T-helper 17 cell (primary cell): ENCODE results near the gene FBXL20. TPM values are rescaled to one million over a fixed set of nuclear protein-coding genes. Genes with fewer than 3 reads are reported as not detected.
"Not testable (repeated sequence)": the region's sequence is repeated elsewhere in the genome, so short reads cannot be mapped to it uniquely, and the experiment has no call there.

Source experiments
- ATAC-seq: fragments of 150-1000 bp; cut with Tn5 transposase; 2 replicates; pipeline ENCODE4 v1.10.0; 2021; ENCODE audit warnings: mild to moderate bottlenecking, moderate library complexity
- DNase-seq, 3 donors: peaks; one replicate each; pipeline versions ENCODE4 v3.0.0 to v3.0.0-alpha.2; 2020 to 2021
- H3K9me3 ChIP-seq: one replicate; pipeline ENCODE4 v1.7.0; 2013; ENCODE audit warnings: low read length, mild to moderate bottlenecking; ENCODE audit not compliant: control insufficient read depth, poor library complexity, severe bottlenecking
- H3K27ac Mint-ChIP-seq: one replicate; pipeline ENCODE4 v1.8.0; 2022; ENCODE audit warnings: mild to moderate bottlenecking, moderate library complexity, mixed read lengths
- H3K27me3 Mint-ChIP-seq: one replicate; pipeline ENCODE4 v1.8.0; 2022; ENCODE audit warnings: mixed read lengths
- H3K36me3 Mint-ChIP-seq: one replicate; pipeline ENCODE4 v1.8.0; 2022; ENCODE audit warnings: low read depth, mixed read lengths
- H3K4me1 Mint-ChIP-seq: one replicate; pipeline ENCODE4 v1.8.0; 2022; ENCODE audit warnings: mild to moderate bottlenecking, mixed read lengths
- H3K4me3 Mint-ChIP-seq: one replicate; pipeline ENCODE4 v1.8.0; 2022; ENCODE audit warnings: mild to moderate bottlenecking, moderate library complexity, mixed read lengths
- total RNA-seq, 4 donors: library from RNA in 2 of 4; stranded (reverse) in 2 of 4; gene quantifications; one replicate each; pipeline ENCODE4 v1.2.3 and lab custom pipeline; 2022 to 2026

The FBXL20 gene
- total RNA-seq, 2 donors from 2014 or later, result 23.4 to 30.4 TPM

DNA sequence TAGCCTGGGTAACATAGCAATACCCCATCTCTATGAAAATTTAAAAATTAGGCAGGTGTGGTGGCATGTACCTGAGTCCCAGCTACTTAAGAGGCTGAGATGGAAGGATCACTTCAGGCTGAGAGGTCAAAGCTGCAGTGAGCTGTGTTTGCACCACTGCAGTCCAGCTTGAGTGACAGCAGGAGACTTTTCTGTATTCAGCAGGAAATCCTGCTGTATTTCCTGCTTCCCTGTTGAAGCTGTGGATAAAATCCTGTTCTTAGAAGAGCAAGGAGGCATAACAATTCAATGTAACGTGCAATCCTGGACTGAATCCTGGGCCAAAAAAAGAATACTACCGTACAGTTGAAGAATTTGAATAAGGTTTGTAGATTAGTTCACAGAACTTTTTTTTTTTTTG is 62.2 kb downstream of the FBXL20 start:
- peaks cover 3% of the 10 kb centered on the region for H3K36me3 Mint-ChIP-seq
- H3K9me3 ChIP-seq, result no peaks in the 10 kb centered on the region
- H3K4me1 Mint-ChIP-seq, result peaks cover 3% of the 10 kb centered on the region
- H3K27ac Mint-ChIP-seq, result no peak overlapping the region
- no peak for DNase-seq
- ATAC-seq, result no peak
- no peaks in the 10 kb centered on the region for H3K27me3 Mint-ChIP-seq
- no peak overlapping the region for H3K4me3 Mint-ChIP-seq

DNA sequence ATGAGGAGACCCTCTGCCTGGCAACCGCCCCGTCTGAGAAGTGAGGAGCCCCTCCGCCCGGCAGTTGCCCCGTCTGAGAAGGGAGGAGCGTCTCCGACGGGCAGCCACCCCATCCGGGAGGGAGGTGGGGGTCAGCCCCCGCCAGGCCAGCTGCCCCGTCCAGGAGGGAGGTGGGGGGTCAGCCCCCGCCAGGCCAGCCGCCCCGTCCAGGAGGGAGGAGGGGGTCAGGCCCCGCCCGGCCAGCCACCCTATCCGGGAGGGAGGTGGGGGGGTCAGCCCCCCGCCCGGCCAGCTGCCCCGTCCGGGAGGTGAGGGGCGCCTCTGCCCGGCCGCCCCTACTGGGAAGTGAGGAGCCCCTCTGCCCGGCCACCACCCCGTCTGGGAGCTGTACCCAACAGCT is 63.8 kb downstream of the FBXL20 start:
- ATAC-seq, H3K27me3 Mint-ChIP-seq, H3K4me3 Mint-ChIP-seq, DNase-seq, H3K4me1 Mint-ChIP-seq, H3K27ac Mint-ChIP-seq, H3K36me3 Mint-ChIP-seq, H3K9me3 ChIP-seq: not testable (repeated sequence)

DNA sequence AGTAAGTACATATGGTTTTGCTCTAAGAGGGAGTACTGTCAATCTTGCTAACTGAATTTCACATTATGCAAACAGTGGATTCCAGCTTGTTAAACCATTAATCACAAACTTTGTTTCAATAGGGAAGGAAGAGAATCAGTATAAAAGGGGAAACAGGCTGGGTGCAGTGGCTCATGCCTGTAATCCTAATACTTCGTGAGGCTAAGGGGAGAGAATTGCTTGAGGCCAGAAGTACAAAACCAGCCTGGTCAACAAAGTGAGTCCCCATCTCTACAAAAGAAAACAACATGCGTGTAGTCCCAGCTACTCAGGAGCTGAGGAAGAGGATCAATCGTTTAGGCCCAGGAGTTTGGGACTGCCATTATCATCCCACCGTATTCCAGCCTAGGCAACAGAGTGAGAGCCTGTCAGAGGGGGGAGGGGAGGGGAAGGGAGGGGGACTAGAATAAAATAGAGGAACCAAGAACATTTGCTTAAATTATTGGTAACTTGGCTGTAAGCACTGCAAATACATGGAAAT is 65.7 kb downstream of the FBXL20 start:
- Mint-ChIP-seq H3K27ac (peak overlapping the region; percentile 2), H3K27me3 (no peaks in the 10 kb centered on the region), H3K4me3 (no peak overlapping the region), H3K4me1 (peaks cover 4% of the 10 kb centered on the region), H3K36me3 (peaks cover 3% of the 10 kb centered on the region)
- no peak for DNase-seq
- no peaks in the 10 kb centered on the region for H3K9me3 ChIP-seq
- no peak for ATAC-seq

DNA sequence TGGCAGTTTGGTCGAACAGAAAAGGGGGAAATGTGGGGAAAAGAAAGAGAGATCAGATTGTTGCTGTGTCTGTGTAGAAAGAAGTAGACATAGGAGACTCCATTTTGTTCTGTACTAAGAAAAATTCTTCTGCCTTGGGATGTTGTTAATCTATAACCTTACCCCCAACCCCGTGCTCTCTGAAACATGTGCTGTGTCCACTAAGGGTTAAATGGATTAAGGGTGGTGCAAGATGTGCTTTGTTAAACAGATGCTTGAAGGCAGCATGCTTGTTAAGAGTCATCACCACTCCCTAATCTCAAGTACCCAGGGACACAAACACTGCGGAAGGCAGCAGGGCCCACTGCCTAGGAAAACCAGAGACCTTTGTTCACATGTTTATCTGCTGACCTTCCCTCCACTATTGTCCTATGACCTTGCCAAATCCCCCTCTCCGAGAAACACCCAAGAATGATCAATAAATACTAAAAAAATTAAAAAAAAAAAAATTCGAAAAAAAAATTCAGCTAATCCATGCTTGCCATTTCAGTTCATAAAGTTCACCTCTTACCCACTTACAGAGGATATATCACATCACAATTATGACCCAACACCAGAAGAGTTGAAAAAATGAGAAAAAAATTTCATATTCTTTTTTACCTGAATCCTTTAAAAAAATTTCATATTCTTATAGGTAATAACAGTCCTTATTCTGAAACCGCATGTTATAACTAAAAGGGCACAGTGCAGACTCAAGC is 67.2 kb downstream of the FBXL20 start:
- not testable (repeated sequence) for H3K27me3 Mint-ChIP-seq, H3K36me3 Mint-ChIP-seq, DNase-seq, H3K9me3 ChIP-seq, ATAC-seq, H3K4me1 Mint-ChIP-seq, H3K4me3 Mint-ChIP-seq, H3K27ac Mint-ChIP-seq

DNA sequence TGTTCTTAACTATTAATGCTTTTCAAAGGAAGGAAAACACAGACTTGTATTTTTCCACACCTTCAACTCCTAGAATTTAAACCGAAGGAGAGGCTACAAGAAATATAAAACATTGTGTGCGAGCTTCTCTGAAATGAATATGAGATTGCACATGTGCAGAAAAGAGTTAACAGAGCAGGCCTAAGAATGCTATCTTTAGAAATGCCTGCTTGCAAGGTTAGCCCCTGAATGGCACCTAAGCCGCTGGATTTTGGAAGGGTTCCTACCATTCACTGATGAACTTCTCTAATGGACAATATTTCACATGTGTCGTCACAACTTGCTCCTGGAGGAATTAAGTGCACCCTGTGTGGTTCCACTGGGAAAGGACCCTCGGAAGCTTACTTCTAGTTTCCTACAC is 69.3 kb downstream of the FBXL20 start:
- H3K4me1 Mint-ChIP-seq, result peaks cover 6% of the 10 kb centered on the region
- ATAC-seq (no peak), DNase-seq (no peak)
- no peak overlapping the region for H3K4me3 Mint-ChIP-seq
- peaks cover 3% of the 10 kb centered on the region for H3K36me3 Mint-ChIP-seq
- H3K27me3 Mint-ChIP-seq, result no peaks in the 10 kb centered on the region
- no peak overlapping the region for H3K27ac Mint-ChIP-seq
- no peaks in the 10 kb centered on the region for H3K9me3 ChIP-seq

DNA sequence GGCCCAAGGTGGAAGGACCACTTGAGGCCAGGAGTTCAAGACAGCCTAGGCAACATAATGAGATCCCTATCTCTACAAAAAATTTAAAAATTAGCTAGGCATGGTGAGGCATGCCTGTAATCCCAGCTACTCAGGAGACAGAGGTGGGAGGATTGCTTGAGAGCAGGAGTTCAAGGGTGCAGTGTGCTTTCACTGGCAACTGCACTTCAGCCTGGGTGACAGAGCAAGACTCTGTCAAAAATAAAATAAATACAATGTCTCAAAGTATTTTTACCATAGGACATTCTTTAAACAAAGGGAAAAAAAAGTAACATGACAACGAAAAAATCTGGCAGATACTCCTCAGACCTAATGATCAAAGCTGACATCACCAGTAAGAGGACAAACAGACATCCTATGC is 72.6 kb downstream of the FBXL20 start:
- H3K4me1 Mint-ChIP-seq, result peaks cover 5% of the 10 kb centered on the region
- DNase-seq (no peak), ATAC-seq (no peak)
- no peaks in the 10 kb centered on the region for H3K9me3 ChIP-seq
- no peaks in the 10 kb centered on the region for H3K36me3 Mint-ChIP-seq
- no peaks in the 10 kb centered on the region for H3K27me3 Mint-ChIP-seq
- H3K4me3 Mint-ChIP-seq, result no peak overlapping the region
- peak overlapping the region; percentile 54 for H3K27ac Mint-ChIP-seq

DNA sequence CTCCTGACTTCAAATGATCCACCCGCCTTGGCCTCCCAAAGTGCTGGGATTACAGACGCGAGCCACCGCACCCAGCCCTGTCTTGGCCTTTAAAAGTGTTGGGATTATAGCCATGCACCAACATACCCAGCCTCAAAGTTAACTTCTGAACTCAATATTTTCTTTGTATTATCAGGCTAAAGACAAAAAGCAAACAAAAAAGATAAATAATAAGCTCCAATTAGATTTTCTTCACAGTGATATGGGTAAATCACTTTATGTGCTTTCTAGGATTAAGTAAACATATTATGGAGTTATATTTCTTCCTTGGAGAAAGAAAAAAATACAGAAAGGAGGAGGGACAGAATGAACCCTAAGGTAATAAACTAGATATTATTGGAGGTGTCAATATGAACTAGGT is 74.3 kb downstream of the FBXL20 start:
- H3K9me3 ChIP-seq, result no peaks in the 10 kb centered on the region
- Mint-ChIP-seq H3K27me3 (no peaks in the 10 kb centered on the region), H3K36me3 (no peaks in the 10 kb centered on the region), H3K27ac (peak overlapping the region; percentile 54), H3K4me1 (peaks cover 5% of the 10 kb centered on the region), H3K4me3 (no peak overlapping the region)
- DNase-seq (no peak), ATAC-seq (no peak)

DNA sequence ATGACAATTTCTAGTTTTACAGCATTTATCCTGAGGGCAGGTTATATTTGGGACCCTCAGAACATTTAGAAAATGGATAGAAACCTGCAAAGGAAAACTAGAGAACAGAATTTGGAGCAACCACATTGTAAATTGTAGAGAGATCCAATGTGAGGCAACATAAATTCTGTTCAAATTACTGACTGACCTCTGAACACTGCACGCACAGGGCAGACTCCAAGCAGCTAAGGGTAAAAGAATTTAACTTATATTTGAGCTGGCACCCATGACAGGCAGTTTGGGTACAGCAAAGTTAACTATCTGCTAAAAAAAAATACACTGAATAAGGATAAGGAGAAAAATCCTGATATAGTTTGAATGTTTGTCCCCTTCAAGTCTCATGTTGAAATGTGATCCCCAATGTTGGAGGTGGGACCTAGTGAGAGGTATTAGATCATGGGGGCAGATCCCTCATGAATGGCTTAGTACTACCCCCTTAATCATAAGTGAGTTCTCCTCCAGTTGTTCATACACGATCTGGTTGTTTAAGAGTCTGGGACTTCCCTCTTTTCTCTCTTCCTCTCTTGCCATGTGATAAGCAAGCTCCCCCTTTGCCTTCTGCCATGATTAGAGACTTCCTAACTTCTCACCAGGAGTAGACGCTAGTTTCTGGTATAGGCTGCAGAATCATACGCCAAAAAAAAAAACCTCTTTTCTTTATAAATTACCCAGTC is 75.7 kb downstream of the FBXL20 start:
- peaks cover 5% of the 10 kb centered on the region for H3K4me1 Mint-ChIP-seq
- H3K27me3 Mint-ChIP-seq, result no peaks in the 10 kb centered on the region
- no peaks in the 10 kb centered on the region for H3K36me3 Mint-ChIP-seq
- ATAC-seq, result no peak
- no peak overlapping the region for H3K4me3 Mint-ChIP-seq
- H3K27ac Mint-ChIP-seq, result peak overlapping the region; percentile 72
- no peaks in the 10 kb centered on the region for H3K9me3 ChIP-seq
- DNase-seq, result no peak

DNA sequence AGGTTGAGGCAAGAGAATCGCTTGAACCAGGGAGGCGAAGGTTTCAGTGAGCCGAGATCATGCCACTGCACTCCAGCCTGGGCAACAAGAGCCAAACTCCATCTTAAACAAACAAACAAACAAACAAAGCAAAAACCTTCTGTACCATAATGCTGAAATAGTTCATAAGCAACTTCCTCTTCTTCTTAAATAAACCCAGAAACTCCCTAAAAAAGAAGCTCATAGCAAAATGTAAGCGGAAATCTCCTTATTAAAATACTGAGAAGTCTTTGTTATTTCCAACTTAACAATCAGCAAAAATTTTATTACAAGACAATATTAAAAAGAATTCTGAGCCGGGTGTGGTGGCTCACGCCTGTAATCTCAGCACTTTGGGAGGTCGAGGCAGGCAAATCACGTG is 82.8 kb downstream of the FBXL20 start:
- H3K27me3 Mint-ChIP-seq, result no peaks in the 10 kb centered on the region
- no peak overlapping the region for H3K4me3 Mint-ChIP-seq
- no peaks in the 10 kb centered on the region for H3K9me3 ChIP-seq
- ATAC-seq, result no peak
- H3K36me3 Mint-ChIP-seq, result peaks cover 8% of the 10 kb centered on the region
- H3K4me1 Mint-ChIP-seq, result peaks cover 6% of the 10 kb centered on the region
- DNase-seq, result no peak
- no peak overlapping the region for H3K27ac Mint-ChIP-seq

DNA sequence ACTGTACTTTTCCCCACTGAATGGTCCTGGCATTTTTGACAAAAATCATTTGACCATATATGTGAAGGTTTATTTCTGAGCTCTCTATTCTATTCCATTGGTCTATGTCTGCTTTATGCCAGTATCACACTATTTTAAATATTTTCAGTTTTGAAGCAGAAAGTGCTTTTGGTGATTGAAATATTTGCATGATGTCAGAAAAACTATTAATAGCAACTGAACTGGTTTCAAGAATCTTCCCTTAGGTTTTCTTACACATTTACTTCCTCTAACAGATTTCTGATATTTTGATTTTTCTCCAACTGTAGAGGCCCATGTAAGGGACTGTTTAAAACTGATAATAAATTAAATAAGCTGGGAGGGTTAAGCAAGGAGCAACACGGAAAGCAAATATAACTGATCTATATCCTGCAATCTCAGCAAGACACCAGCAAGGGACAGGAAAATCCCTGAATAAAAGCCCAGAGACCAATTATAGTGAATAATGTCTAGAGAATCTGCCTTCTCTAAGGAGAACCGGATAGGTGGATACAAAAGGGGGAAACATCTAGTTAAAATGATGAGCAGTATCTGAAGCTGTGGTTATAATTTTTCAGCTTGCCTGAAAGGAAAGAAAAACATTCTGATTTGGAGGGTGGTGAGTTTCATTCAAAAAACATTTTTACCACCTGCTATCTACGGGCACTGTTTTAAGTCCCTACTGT is 94.8 kb downstream of the FBXL20 start:
- Mint-ChIP-seq H3K27me3 (no peaks in the 10 kb centered on the region), H3K4me1 (peaks cover 4% of the 10 kb centered on the region), H3K36me3 (peaks cover 2% of the 10 kb centered on the region), H3K27ac (no peak overlapping the region), H3K4me3 (no peak overlapping the region)
- no peaks in the 10 kb centered on the region for H3K9me3 ChIP-seq
- no peak for ATAC-seq
- no peak for DNase-seq

DNA sequence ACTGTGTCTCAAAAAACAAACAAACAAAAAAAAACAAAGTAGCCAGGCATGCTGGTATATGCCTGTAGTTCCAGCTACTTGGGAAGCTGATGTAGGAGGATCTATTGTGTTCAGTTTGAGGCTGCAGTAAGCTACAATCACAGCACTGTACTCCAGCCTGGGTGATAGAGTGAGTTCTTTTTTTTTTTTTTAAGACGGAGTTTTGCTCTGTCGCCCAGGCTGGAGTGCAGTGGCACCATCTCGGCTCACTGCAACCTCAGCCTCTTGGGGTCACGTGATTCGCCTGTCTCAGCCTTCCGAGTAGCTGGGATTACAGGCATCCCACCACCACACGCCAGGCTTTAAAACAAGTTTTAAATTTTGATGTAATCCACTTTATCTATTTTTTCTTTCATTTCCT is 95.4 kb downstream of the FBXL20 start:
- H3K27ac Mint-ChIP-seq, result no peak overlapping the region
- no peaks in the 10 kb centered on the region for H3K36me3 Mint-ChIP-seq
- H3K9me3 ChIP-seq, result no peaks in the 10 kb centered on the region
- H3K4me1 Mint-ChIP-seq, result peaks cover 4% of the 10 kb centered on the region
- DNase-seq (no peak), ATAC-seq (no peak)
- no peaks in the 10 kb centered on the region for H3K27me3 Mint-ChIP-seq
- H3K4me3 Mint-ChIP-seq, result no peak overlapping the region

DNA sequence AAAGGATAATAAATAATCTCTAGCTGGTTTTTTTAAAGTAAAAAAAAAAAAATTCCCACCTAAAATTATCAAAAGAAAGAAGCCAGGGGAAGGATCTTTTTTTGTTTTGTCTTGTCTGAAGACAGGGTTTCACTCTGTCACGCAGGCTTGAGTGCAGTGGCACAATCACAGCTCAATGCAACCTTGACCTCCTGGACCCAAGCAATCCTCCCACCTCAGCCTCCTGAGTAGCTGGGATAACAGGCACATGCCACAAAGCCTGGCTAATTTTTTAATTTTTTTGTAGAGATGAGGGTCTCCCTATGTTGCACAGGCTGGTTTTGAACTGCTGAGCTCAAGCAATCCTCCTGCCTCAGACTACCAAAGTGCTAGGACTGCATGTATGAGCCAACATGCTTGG is 97.2 kb downstream of the FBXL20 start:
- Mint-ChIP-seq H3K27me3 (no peaks in the 10 kb centered on the region), H3K27ac (no peak overlapping the region), H3K36me3 (no peaks in the 10 kb centered on the region), H3K4me1 (peaks cover 2% of the 10 kb centered on the region), H3K4me3 (no peak overlapping the region)
- ATAC-seq, result no peak
- no peaks in the 10 kb centered on the region for H3K9me3 ChIP-seq
- no peak for DNase-seq

DNA sequence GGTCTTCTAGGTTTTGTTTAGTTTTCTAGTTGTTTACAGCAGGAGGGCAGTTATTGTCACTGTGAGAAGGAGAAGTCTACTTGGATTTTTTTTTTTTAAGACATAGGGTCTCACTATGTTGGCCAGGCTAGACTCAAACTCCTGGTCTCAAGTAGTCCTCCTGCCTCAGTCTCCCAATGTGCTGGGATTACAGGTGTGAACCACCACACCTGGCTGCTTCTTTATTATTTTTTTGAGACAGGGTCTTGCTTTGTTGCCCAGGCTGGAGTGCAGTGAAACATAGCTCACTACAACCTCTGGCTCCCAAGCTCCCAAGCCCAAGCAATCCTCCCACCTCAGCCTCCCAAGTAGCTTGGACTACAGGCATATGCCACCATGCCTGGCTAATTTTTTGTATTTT is 107.4 kb downstream of the FBXL20 start:
- no peak for ATAC-seq
- Mint-ChIP-seq H3K4me3 (no peak overlapping the region), H3K36me3 (peaks cover 5% of the 10 kb centered on the region), H3K27ac (no peak overlapping the region), H3K4me1 (no peaks in the 10 kb centered on the region), H3K27me3 (no peaks in the 10 kb centered on the region)
- no peak for DNase-seq
- no peaks in the 10 kb centered on the region for H3K9me3 ChIP-seq
